ENCODE data around the gene MGAT3.

DNA sequence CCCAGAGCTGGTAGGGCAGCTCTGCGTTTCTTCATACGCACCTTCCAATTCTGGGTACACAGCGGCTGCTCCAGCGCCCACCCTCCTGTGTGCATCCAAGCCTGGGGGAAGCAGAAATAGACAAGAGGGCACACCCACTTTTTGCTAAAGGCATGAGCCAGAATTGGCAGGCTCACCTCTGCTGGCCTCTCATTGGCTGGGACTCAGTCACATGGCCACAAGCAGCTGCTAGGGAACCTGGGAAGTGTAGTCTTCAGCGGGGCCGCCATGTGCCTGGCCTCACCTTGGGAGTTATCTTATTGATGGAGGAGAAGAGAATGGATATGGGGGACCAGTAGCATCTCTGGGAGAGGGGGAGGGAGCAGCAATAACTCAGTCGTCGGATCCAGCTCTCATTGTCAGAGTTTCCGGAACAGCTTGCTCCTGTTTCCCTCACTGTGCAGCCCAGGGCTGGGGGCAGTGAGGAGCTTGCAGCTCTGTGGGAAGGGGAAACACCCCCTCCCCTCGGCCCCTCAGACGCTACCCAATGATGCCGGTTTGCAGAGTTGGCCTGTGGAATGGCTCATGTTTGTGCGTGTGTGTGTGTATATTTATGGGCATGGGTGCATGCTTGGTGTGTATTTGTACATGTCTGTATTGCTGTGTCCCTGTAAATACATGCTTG, 33.5 kb downstream of the MGAT3 start:
- TF ChIP-seq, protein P1, sequence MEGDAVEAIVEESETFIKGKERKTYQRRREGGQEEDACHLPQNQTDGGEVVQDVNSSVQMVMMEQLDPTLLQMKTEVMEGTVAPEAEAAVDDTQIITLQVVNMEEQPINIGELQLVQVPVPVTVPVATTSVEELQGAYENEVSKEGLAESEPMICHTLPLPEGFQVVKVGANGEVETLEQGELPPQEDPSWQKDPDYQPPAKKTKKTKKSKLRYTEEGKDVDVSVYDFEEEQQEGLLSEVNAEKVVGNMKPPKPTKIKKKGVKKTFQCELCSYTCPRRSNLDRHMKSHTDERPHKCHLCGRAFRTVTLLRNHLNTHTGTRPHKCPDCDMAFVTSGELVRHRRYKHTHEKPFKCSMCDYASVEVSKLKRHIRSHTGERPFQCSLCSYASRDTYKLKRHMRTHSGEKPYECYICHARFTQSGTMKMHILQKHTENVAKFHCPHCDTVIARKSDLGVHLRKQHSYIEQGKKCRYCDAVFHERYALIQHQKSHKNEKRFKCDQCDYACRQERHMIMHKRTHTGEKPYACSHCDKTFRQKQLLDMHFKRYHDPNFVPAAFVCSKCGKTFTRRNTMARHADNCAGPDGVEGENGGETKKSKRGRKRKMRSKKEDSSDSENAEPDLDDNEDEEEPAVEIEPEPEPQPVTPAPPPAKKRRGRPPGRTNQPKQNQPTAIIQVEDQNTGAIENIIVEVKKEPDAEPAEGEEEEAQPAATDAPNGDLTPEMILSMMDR (conservative IDR thresholded peaks at IDR 0.05; ENCODE audit: low read length) = no peak
- TF ChIP-seq EZH2phosphoT487 (IDR thresholded peaks at IDR 0.05; ENCODE audit: borderline replicate concordance) = no peak
